Motor neuron (in vitro differentiated cells): ENCODE results near the gene SLC22A14. TPM values are rescaled to one million over a fixed set of nuclear protein-coding genes. Genes with fewer than 3 reads are reported as not detected.

ENCODE experiments used
- ATAC-seq, 8 experiments: fragments of 200-7000 bp; cut with Tn5 transposase; replicated peaks in 6 of 8; 2 replicates each; pipeline ENCODE4 v1.8.0; 2021; ENCODE audit warnings: mild to moderate bottlenecking in 8 of 8, moderate library complexity in 8 of 8
- H3K27ac ChIP-seq, 2 donors: fragments of 250-450 bp; sonication (Bioruptor Pico); 2 replicates each; pipeline ENCODE4 v1.9.0; 2021; ENCODE audit warnings: antibody characterized with exemption in 2 of 2, mild to moderate bottlenecking in 2 of 2, moderate library complexity in 1 of 2
- H3K4me1 ChIP-seq, 2 donors: fragments of 250-450 bp; sonication (Bioruptor Pico); replicated peaks in 1 of 2; 2 replicates each; pipeline ENCODE4 v1.6.1; 2021; ENCODE audit warnings: antibody characterized with exemption in 2 of 2, mild to moderate bottlenecking in 2 of 2, moderate library complexity in 1 of 2
- H3K4me3 ChIP-seq, 5 donors: fragments of 250-450 bp; sonication (Bioruptor Pico); 2 replicates each; pipeline ENCODE4 v1.9.0; 2021; ENCODE audit warnings: antibody characterized with exemption in 5 of 5, mild to moderate bottlenecking in 5 of 5, moderate library complexity in 4 of 5
- WGBS, 10 experiments: fragments of 450-650 bp; shearing (Covaris generic); methylation state at CpG; one replicate each; pipeline ENCODE4 v1.0.0; 2022; 5-methylcytosine and 5-hydroxymethylcytosine counted together
- in situ Hi-C, 9 experiments: fragments of 400-800 bp; cut with MboI; loops; one replicate each; pipeline ENCODE4 v1.15.0; 2021; ENCODE audit warnings: low sequenced_read_pairs in 9 of 9, low pct_unique_long_range_greater_than_20kb in 2 of 9; ENCODE audit not compliant: unreplicated experiment in 9 of 9
- total RNA-seq, 8 experiments: library from RNA; unstranded; fragments of 300-600 nt; gene quantifications; 2 replicates each; pipeline versions ENCODE4 v1.2.3 to v1.2.4, GENCODE V29; 2022

SLC22A14 gene
- total RNA-seq, 8 experiments from 2014 or later, result 0.11 to 0.71 (median 0.33) TPM

GRCh38 chr3:38364721-38365400, 82.8 kb downstream of the SLC22A14 start:
- ATAC-seq, result no peak
- Histone ChIP-seq H3K27ac (no peak overlapping the region), H3K4me3 (no peak overlapping the region), H3K4me1 (no peaks in the 10 kb centered on the region)
- in situ Hi-C loops, result no loop called here
- WGBS, 10 experiments, result 80 to 100% (median 93%) methylated on average over 1 to 4 of the region's 6 CpGs; no CpG with 5 or more reads in 1 of the 10 experiments

DNA sequence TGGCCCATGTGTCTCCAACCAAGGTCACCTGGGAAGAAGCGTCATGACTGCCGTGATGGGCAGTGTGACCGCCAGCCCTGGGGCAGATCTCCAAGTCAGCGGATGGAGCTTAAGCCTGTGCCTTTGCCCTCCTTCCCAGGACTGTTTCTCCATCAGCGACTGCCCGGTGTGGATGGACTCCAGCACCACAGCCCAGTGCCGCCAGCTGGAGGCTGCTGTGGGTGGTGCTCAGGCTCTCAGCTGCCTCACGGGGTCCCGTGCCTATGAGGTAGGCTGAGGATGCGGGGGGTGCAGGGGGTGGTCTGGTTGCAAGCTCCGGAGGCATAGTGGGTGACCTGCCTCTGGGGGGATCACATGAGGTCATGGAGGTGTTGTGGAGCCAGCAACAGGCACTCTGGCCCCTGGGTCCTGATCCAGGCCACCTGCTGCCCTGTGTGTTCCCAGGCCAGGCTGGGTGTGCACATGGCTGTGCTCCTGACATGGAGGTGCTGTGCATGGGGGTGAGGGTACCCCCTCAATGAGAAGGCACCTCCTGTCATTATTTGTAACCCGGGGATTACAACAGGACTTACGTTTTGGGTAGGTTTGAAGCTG, 83.5 kb downstream of the SLC22A14 start:
- H3K27ac ChIP-seq, result no peak overlapping the region
- no peak overlapping the region for H3K4me3 ChIP-seq
- 76 to 100% (median 100%) methylated on average over 1 to 7 of the region's 13 CpGs; no CpG with 5 or more reads in 3 of the 10 experiments for WGBS, 10 experiments
- ATAC-seq, result no peak
- in situ Hi-C loops, result no loop called here
- no peaks in the 10 kb centered on the region for H3K4me1 ChIP-seq

- in situ Hi-C loops, result no loop called here
- WGBS, 10 experiments, result 80 to 100% (median 100%) methylated on average over 1 to 3 of the region's 3 CpGs; no CpG with 5 or more reads in 1 of the 10 experiments
- no peaks in the 10 kb centered on the region for H3K4me1 ChIP-seq
- no peak overlapping the region for H3K4me3 ChIP-seq
- H3K27ac ChIP-seq, result no peak overlapping the region
- no peak for ATAC-seq
Observed at GRCh38 chr3:38366082-38366481, 84.0 kb downstream of the SLC22A14 start.

DNA sequence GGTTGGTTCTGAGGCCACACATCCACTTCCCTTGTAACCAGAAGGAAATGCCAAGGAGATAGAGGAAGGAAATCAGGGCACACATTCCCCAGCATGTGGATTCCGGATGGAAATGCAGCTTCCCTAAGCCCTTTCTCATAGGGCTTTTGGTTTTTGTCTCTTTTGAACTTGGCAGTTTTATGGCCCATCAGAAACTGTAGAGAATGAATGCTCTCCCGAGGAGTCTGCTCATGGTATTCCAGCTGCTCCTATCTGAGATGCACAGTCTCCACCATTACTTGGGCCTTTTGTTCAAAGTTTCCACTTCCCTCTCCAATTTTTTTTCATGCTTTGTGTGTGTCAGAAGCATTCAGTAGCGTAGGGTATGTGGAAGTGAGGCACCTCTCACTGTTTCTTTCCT, 85.7 kb downstream of the SLC22A14 start:
- ATAC-seq, result no peak
- 15 to 100% (median 60%) methylated on average over 1 to 2 of the region's 3 CpGs; no CpG with 5 or more reads in 3 of the 10 experiments for WGBS, 10 experiments
- no peak overlapping the region for H3K27ac ChIP-seq
- no peaks in the 10 kb centered on the region for H3K4me1 ChIP-seq
- H3K4me3 ChIP-seq, result no peak overlapping the region
- in situ Hi-C loops, result no loop called here

Other genes with a start within 250 kb of the SLC22A14 start
- 1 to 10 TPM in 4 of 8 experiments, under 1 TPM in 4; 0.27 to 3.5 (median 0.81) TPM for gene DLEC1, start 243.1 kb upstream of the SLC22A14 start, total RNA-seq
- gene ACAA1, start 145.2 kb upstream of the SLC22A14 start, total RNA-seq, result 10 to 100 TPM; 11.3 to 60.3 (median 25.7) TPM
- 10 to 100 TPM in 4 of 8 experiments, 1 to 10 TPM in 3, under 1 TPM in 1; 0.76 to 24.4 (median 9.3) TPM for gene MYD88, start 143.6 kb upstream of the SLC22A14 start, total RNA-seq
- gene OXSR1, start 116.8 kb upstream of the SLC22A14 start, total RNA-seq, result 10 to 100 TPM; 23.8 to 51.8 (median 30.9) TPM
- 1 to 10 TPM in 1 of 8 experiments, under 1 TPM in 6, not detected in 1; 0.13 to 1.0 (median 0.36) TPM for gene SLC22A13, start 16.5 kb upstream of the SLC22A14 start, total RNA-seq
- gene XYLB, start 64.5 kb downstream of the SLC22A14 start, total RNA-seq, result 10 to 100 TPM in 1 of 8 experiments, 1 to 10 TPM in 7; 2.5 to 14.2 (median 5.1) TPM
- gene ACVR2B, start 171.6 kb downstream of the SLC22A14 start, total RNA-seq, result 10 to 100 TPM in 6 of 8 experiments, 1 to 10 TPM in 2; 1.2 to 83.1 (median 31.5) TPM
- 10 to 100 TPM in 7 of 8 experiments, 1 to 10 TPM in 1; 7.2 to 22.1 (median 14.7) TPM for gene EXOG, start 214.0 kb downstream of the SLC22A14 start, total RNA-seq